PC-3 (cell line): ENCODE data around the gene WDR38. TPM values are rescaled to one million over a fixed set of nuclear protein-coding genes. Genes with fewer than 3 reads are reported as not detected.

Experiments used
- ATAC-seq: fragments of 200-7000 bp; cut with Tn5 transposase; 2 replicates; pipeline ENCODE4 v1.9.1; 2020; ENCODE audit warnings: mild to moderate bottlenecking, moderate library complexity
- BruUV-seq: library from RNA; stranded (reverse); fragments of 400-500 nt; replicated peaks from 2 replicates; lab custom pipeline; 2021; lab: Mats Ljungman, UMichigan
- CTCF ChIA-PET: fragments of 300-600 bp; sonication (Branson Sonifier 250); formaldehyde crosslinking; loops from one replicate; lab custom pipeline; 2022; ENCODE audit warnings: antibody characterized with exemption; lab: Charles Lee
- POLR2A ChIA-PET: fragments of 300-600 bp; sonication (Branson Sonifier 250); formaldehyde crosslinking; loops from one replicate; lab custom pipeline; 2022; ENCODE audit warnings: antibody characterized with exemption; ENCODE audit not compliant: unreplicated experiment; lab: Charles Lee
- DNase-seq: peaks from one replicate; pipeline ENCODE4 v3.0.0-alpha.2; 2015
- H2AFZ ChIP-seq: fragments of 300-600 bp; sonication (generic); 2 replicates; pipeline ENCODE4 v1.6.0; 2016; ENCODE audit warnings: antibody characterized with exemption, low read length
- H3F3A ChIP-seq: fragments of 300-600 bp; sonication (generic); one replicate; pipeline ENCODE4 v1.6.0; 2017; ENCODE audit warnings: antibody characterized with exemption, low read length, control low read depth, mild to moderate bottlenecking; ENCODE audit not compliant: unreplicated experiment
- H3K27ac ChIP-seq: fragments of 300-600 bp; sonication (generic); 2 replicates; pipeline ENCODE4 v1.5.1; 2016; ENCODE audit warnings: mild to moderate bottlenecking, low read length
- H3K27me3 ChIP-seq: fragments of 300-600 bp; sonication (generic); 2 replicates; pipeline ENCODE4 v1.6.1; 2016; ENCODE audit warnings: low read length, mixed read lengths
- H3K36me3 ChIP-seq: fragments of 300-600 bp; sonication (generic); 2 replicates; pipeline ENCODE4 v1.6.1; 2016; ENCODE audit warnings: low read depth, mixed run types, low read length, mixed read lengths
- H3K4me1 ChIP-seq: fragments of 300-600 bp; sonication (generic); 2 replicates; pipeline ENCODE4 v1.5.1; 2016; ENCODE audit warnings: low read length; ENCODE audit not compliant: insufficient read depth
- H3K4me2 ChIP-seq: fragments of 300-600 bp; sonication (generic); 2 replicates; pipeline ENCODE4 v1.6.0; 2016; ENCODE audit warnings: low read length
- H3K4me3 ChIP-seq: fragments of 300-600 bp; sonication (generic); 2 replicates; pipeline ENCODE4 v1.5.1; 2016; ENCODE audit warnings: mild to moderate bottlenecking, low read length, mixed read lengths
- H3K79me2 ChIP-seq: fragments of 300-600 bp; sonication (generic); 2 replicates; pipeline ENCODE4 v1.6.1; 2017; ENCODE audit warnings: low read length, mixed read lengths
- H3K9ac ChIP-seq: fragments of 300-600 bp; sonication (generic); 2 replicates; pipeline ENCODE4 v1.6.0; 2016; ENCODE audit warnings: mild to moderate bottlenecking, low read length
- H3K9me2 ChIP-seq: fragments of 300-600 bp; sonication (generic); replicated peaks from 2 replicates; pipeline ENCODE4 v1.6.1; 2016; ENCODE audit warnings: mixed run types, low read length, mixed read lengths
- H3K9me3 ChIP-seq: fragments of 300-600 bp; sonication (generic); 2 replicates; pipeline ENCODE4 v1.6.1; 2016; ENCODE audit warnings: low read length, mixed read lengths
- H4K20me1 ChIP-seq: fragments of 300-600 bp; sonication (generic); 2 replicates; pipeline ENCODE4 v1.6.1; 2016; ENCODE audit warnings: low read length, mixed read lengths
- CTCF ChIP-seq: fragments of 300-600 bp; sonication (generic); conservative IDR thresholded peaks from 2 replicates; pipeline ENCODE4 v1.5.1; 2017; ENCODE audit warnings: antibody characterized with exemption, low read depth, mild to moderate bottlenecking, low read length
- EZH2 ChIP-seq: fragments of 300-600 bp; sonication (generic); IDR thresholded peaks from one replicate; pipeline ENCODE4 v1.6.1; 2017; ENCODE audit warnings: antibody characterized with exemption, mild to moderate bottlenecking, low read length; ENCODE audit not compliant: unreplicated experiment
- EZH2phosphoT487 ChIP-seq: fragments of 300-600 bp; sonication (generic); IDR thresholded peaks from 2 replicates; pipeline ENCODE4 v1.6.1; 2018; ENCODE audit warnings: mild to moderate bottlenecking, antibody characterized with exemption, low read length, borderline replicate concordance
- intact Hi-C: fragments of 100-400 bp; cut with micrococcal nuclease; formaldehyde crosslinking; loops from 2 replicates; pipeline ENCODE4 v1.9.0; 2023
- total RNA-seq: library from RNA; depleted of rRNA; stranded (reverse); fragments of >200 nt; gene quantifications from 2 replicates; pipeline ENCODE4 v1.2.3, GENCODE V29; 2014

WDR38 gene
- total RNA-seq, 1 experiment from 2014 or later = not detected

GRCh38 chr9:124882231-124882630, 29.0 kb downstream of the WDR38 start:
- intact Hi-C loops = no loop called here
- no peak for DNase-seq
- POLR2A ChIA-PET = no interaction called here
- H3K4me1 ChIP-seq = no peaks in the 10 kb centered on the region
- H3K36me3 ChIP-seq = peaks cover 4% of the 10 kb centered on the region
- H3K9me2 ChIP-seq = no peaks in the 10 kb centered on the region
- H3F3A ChIP-seq = no peaks in the 10 kb centered on the region
- no peaks in the 10 kb centered on the region for H3K27me3 ChIP-seq
- no TSS peak for BruUV-seq
- H4K20me1 ChIP-seq = no peaks in the 10 kb centered on the region
- TF ChIP-seq EZH2phosphoT487 = no peak
- CTCF ChIA-PET = no interaction called here
- H3K79me2 ChIP-seq = no peaks in the 10 kb centered on the region
- H3K9me3 ChIP-seq = no peaks in the 10 kb centered on the region
- H3K4me2 ChIP-seq = no peak overlapping the region
- H3K27ac ChIP-seq = no peak overlapping the region
- H3K9ac ChIP-seq = no peak overlapping the region
- ATAC-seq = no peak
- H2AFZ ChIP-seq = no peak overlapping the region
- no peak overlapping the region for H3K4me3 ChIP-seq

- H3K4me2 ChIP-seq = no peak overlapping the region
- H3K36me3 ChIP-seq = no peaks in the 10 kb centered on the region; the same call in 1 of the 2 replicates
- H3K9me3 ChIP-seq = no peaks in the 10 kb centered on the region
- no peak overlapping the region for H2AFZ ChIP-seq
- H3K79me2 ChIP-seq = no peaks in the 10 kb centered on the region
- no TSS peak for BruUV-seq
- CTCF ChIA-PET = no interaction called here
- no peaks in the 10 kb centered on the region for H4K20me1 ChIP-seq
- H3K4me1 ChIP-seq = no peaks in the 10 kb centered on the region
- H3K9me2 ChIP-seq = no peaks in the 10 kb centered on the region
- ATAC-seq (no peak), DNase-seq (no peak)
- no peaks in the 10 kb centered on the region for H3K27me3 ChIP-seq
- intact Hi-C loops = no loop called here
- TF ChIP-seq EZH2 (no peak), CTCF (no peak), EZH2phosphoT487 (no peak)
- H3F3A ChIP-seq = no peaks in the 10 kb centered on the region
- POLR2A ChIA-PET = no interaction called here
- no peak overlapping the region for H3K27ac ChIP-seq
- no peak overlapping the region for H3K4me3 ChIP-seq
- no peak overlapping the region for H3K9ac ChIP-seq
Observed at GRCh38 chr9:124884376-124884775, 31.1 kb downstream of the WDR38 start.

DNA sequence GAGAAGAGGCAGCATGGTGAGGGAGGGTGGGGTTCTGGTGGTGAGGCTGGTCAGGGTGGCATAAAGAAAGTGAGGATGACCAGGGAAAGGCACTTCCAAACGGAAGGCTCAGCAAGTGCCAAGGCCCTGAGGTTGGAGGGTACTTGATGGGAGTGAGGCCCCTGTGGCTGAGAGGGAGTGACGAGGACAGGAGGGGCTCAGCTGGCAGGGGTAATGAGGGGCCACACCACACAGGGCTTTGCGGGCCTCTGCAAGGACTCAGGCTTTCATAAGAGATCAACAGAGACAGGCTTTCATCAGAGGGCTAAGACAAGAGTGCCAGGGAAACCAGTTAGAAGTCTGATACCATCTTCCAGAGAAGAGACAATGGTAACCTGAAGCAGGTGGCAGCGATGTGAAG, 32.3 kb downstream of the WDR38 start:
- CTCF ChIA-PET = no interaction called here
- H3F3A ChIP-seq = no peaks in the 10 kb centered on the region
- no peaks in the 10 kb centered on the region for H3K36me3 ChIP-seq
- ATAC-seq (no peak), DNase-seq (no peak)
- POLR2A ChIA-PET = no interaction called here
- no TSS peak for BruUV-seq
- no peaks in the 10 kb centered on the region for H3K27me3 ChIP-seq
- H3K79me2 ChIP-seq = no peaks in the 10 kb centered on the region
- no peaks in the 10 kb centered on the region for H3K4me1 ChIP-seq
- no peak overlapping the region for H3K27ac ChIP-seq
- H4K20me1 ChIP-seq = no peaks in the 10 kb centered on the region
- no peak overlapping the region for H3K4me3 ChIP-seq
- TF ChIP-seq CTCF = no peak
- no peak for TF ChIP-seq EZH2
- TF ChIP-seq EZH2phosphoT487 = no peak
- H3K4me2 ChIP-seq = no peak overlapping the region
- intact Hi-C loops = no loop called here
- no peaks in the 10 kb centered on the region for H3K9me2 ChIP-seq
- no peak overlapping the region for H2AFZ ChIP-seq
- no peaks in the 10 kb centered on the region for H3K9me3 ChIP-seq
- H3K9ac ChIP-seq = no peak overlapping the region
